HCT116 (cell line): ENCODE results near the gene TICAM2. TPM values are rescaled to one million over a fixed set of nuclear protein-coding genes. Genes with fewer than 3 reads are reported as not detected.
"Not testable (repeated sequence)": the region's sequence is repeated elsewhere in the genome, so short reads cannot be mapped to it uniquely, and the experiment has no call there.

Experiments
- ATAC-seq: fragments of 200-7000 bp; cut with Tn5 transposase; 2 replicates; pipeline ENCODE4 v1.9.1; 2020; ENCODE audit warnings: mild to moderate bottlenecking, moderate library complexity
- BruUV-seq: library from RNA; stranded (reverse); fragments of 400-500 nt; replicated peaks from 2 replicates; lab custom pipeline; 2021; lab: Mats Ljungman, UMichigan
- CTCF ChIA-PET: fragments of 300-600 bp; sonication (Branson Sonifier 250); formaldehyde crosslinking; loops from one replicate; lab custom pipeline; 2021; ENCODE audit warnings: antibody characterized with exemption; lab: Charles Lee
- POLR2A ChIA-PET: fragments of 300-600, 350-600 bp; sonication (Branson Sonifier 250); formaldehyde crosslinking; loops from one replicate; lab custom pipeline; 2021; ENCODE audit warnings: antibody characterized with exemption; lab: Charles Lee
- RAD21 ChIA-PET, 2 experiments: fragments of 300-600 bp; sonication (Branson Sonifier 250); formaldehyde crosslinking; loops; one replicate each; lab custom pipeline; 2023; ENCODE audit warnings: low total read pairs in 2 of 2; ENCODE audit not compliant: uncharacterized antibody in 2 of 2, unreplicated experiment in 2 of 2, low non-redundant PET in 1 of 2; lab: Charles Lee
- DNase-seq: peaks from one replicate; pipeline ENCODE4 v3.0.0-alpha.2; 2010; ENCODE audit warnings: low read depth, low spot score
- H2AFZ ChIP-seq: fragments of 200-600 bp; shearing (Covaris generic), sonication (generic); 2 replicates; pipeline ENCODE4 v1.6.1; 2017; ENCODE audit warnings: low read depth, mixed run types, mixed read lengths, antibody characterized with exemption, low read length; ENCODE audit not compliant: poor library complexity, severe bottlenecking
- H3K27ac ChIP-seq: 2 replicates; pipeline ENCODE4 v1.5.1; 2012; ENCODE audit warnings: low read depth, low read length
- H3K27me3 ChIP-seq: fragments of 200-600 bp; sonication (generic); 2 replicates; pipeline ENCODE4 v1.6.1; 2016; ENCODE audit warnings: mixed run types, low read length, mixed read lengths; ENCODE audit not compliant: insufficient read depth
- H3K36me3 ChIP-seq, 2 experiments: fragments of 200-500 bp in 1 of 2; fragments of 200-600 bp in 1 of 2; sonication (Bioruptor generic) in 1 of 2; sonication (generic) in 1 of 2; 2 replicates each; pipeline versions ENCODE4 v1.5.1 to v1.6.1; 2014 to 2016; ENCODE audit warnings: low read length in 2 of 2, inconsistent platforms in 1 of 2, mixed read lengths in 1 of 2, mixed run types in 1 of 2; ENCODE audit not compliant: insufficient read depth in 2 of 2, control insufficient read depth in 1 of 2
- H3K4me1 ChIP-seq, 2 experiments: fragments of 200-600 bp in 1 of 2; sonication (generic) in 1 of 2; 2 replicates each; pipeline versions ENCODE4 v1.5.1 to v1.6.1; 2012 to 2017; ENCODE audit warnings: low read length in 2 of 2, inconsistent platforms in 1 of 2, mild to moderate bottlenecking in 1 of 2, mixed read lengths in 1 of 2, mixed run types in 1 of 2, moderate library complexity in 1 of 2; ENCODE audit not compliant: insufficient read depth in 2 of 2, control insufficient read depth in 1 of 2
- H3K4me2 ChIP-seq: fragments of 200-600 bp; sonication (generic); 2 replicates; pipeline ENCODE4 v1.6.1; 2017; ENCODE audit warnings: mixed run types, low read length, mixed read lengths
- H3K4me3 ChIP-seq, 2 experiments: fragments of 200-600 bp in 1 of 2; sonication (generic) in 1 of 2; replicated peaks in 1 of 2; 2 replicates each; pipeline ENCODE4 v1.5.1; 2011 to 2016; ENCODE audit warnings: low read length in 2 of 2, control low read depth in 1 of 2, low read depth in 1 of 2, mild to moderate bottlenecking in 1 of 2, mixed read lengths in 1 of 2, mixed run types in 1 of 2
- H3K79me2 ChIP-seq: fragments of 200-600 bp; sonication (generic); 2 replicates; pipeline ENCODE4 v1.6.1; 2017; ENCODE audit warnings: mild to moderate bottlenecking, mixed run types, low read length, moderate library complexity, mixed read lengths; ENCODE audit not compliant: insufficient read depth
- H3K9ac ChIP-seq: fragments of 200-600 bp; sonication (generic); 2 replicates; pipeline ENCODE4 v1.6.1; 2016; ENCODE audit warnings: low read length, mixed read lengths
- H3K9me2 ChIP-seq: fragments of 200-600 bp; sonication (generic), shearing (Covaris generic); 2 replicates; pipeline ENCODE4 v1.6.1; 2017; ENCODE audit warnings: mixed run types, mild to moderate bottlenecking, moderate library complexity; ENCODE audit not compliant: insufficient read depth
- H3K9me3 ChIP-seq, 2 experiments: fragments of 200-500 bp in 1 of 2; fragments of 200-600 bp in 1 of 2; sonication (Bioruptor generic) in 1 of 2; sonication (generic) in 1 of 2; 2 replicates each; pipeline ENCODE4 v1.6.1; 2014 to 2017; ENCODE audit warnings: low read length in 2 of 2, mixed read lengths in 2 of 2, inconsistent platforms in 1 of 2, low read depth in 1 of 2, mild to moderate bottlenecking in 1 of 2, mixed run types in 1 of 2, moderate library complexity in 1 of 2; ENCODE audit not compliant: control insufficient read depth in 1 of 2, insufficient read depth in 1 of 2
- H4K20me1 ChIP-seq: fragments of 200-600 bp; sonication (generic), shearing (Covaris generic); 2 replicates; pipeline ENCODE4 v1.6.1; 2017; ENCODE audit warnings: mixed run types, mild to moderate bottlenecking, moderate library complexity; ENCODE audit not compliant: insufficient read depth
- ELF1 ChIP-seq: IDR thresholded peaks from 2 replicates; pipeline ENCODE4 v1.6.1; 2012; ENCODE audit warnings: low read depth, borderline replicate concordance
- FOSL1 ChIP-seq: IDR thresholded peaks from 2 replicates; pipeline ENCODE4 v1.6.1; 2012; ENCODE audit warnings: low read depth
- JUND ChIP-seq: IDR thresholded peaks from 2 replicates; pipeline ENCODE4 v1.6.1; 2012
- POLR2A ChIP-seq: IDR thresholded peaks from 2 replicates; pipeline ENCODE4 v1.7.0; 2011; ENCODE audit warnings: borderline replicate concordance; ENCODE audit not compliant: insufficient read depth, insufficient read length; ENCODE audit errors: extremely low read depth
- RAD21 ChIP-seq: IDR thresholded peaks from 2 replicates; pipeline ENCODE4 v1.6.1; 2012; ENCODE audit warnings: low read depth, mild to moderate bottlenecking
- SP1 ChIP-seq: IDR thresholded peaks from 2 replicates; pipeline ENCODE4 v1.6.1; 2012; ENCODE audit warnings: low read depth
- YY1 ChIP-seq: IDR thresholded peaks from 2 replicates; pipeline ENCODE4 v1.6.1; 2011; ENCODE audit warnings: low read length, low read depth, moderate library complexity, mild to moderate bottlenecking; ENCODE audit not compliant: insufficient replicate concordance; ENCODE audit errors: extremely low read depth
- intact Hi-C: fragments of 100-400 bp; cut with micrococcal nuclease; formaldehyde crosslinking; loops from 2 replicates; pipeline ENCODE4 v1.10.0; 2022
- total RNA-seq: library from RNA; stranded (reverse); gene quantifications from one replicate; pipeline ENCODE4 v1.2.1, GENCODE V29; 2021; ENCODE audit not compliant: unreplicated experiment
- TF ChIP-seq, protein P1 (sequence below): IDR thresholded peaks from 2 replicates; pipeline ENCODE4 v1.6.1; 2012
- TF ChIP-seq, protein P2 (sequence below): IDR thresholded peaks from 2 replicates; pipeline ENCODE4 v1.6.1; 2012; ENCODE audit warnings: low read depth

TICAM2 gene
- total RNA-seq, 1 experiment from 2014 or later = 2.9 TPM

DNA sequence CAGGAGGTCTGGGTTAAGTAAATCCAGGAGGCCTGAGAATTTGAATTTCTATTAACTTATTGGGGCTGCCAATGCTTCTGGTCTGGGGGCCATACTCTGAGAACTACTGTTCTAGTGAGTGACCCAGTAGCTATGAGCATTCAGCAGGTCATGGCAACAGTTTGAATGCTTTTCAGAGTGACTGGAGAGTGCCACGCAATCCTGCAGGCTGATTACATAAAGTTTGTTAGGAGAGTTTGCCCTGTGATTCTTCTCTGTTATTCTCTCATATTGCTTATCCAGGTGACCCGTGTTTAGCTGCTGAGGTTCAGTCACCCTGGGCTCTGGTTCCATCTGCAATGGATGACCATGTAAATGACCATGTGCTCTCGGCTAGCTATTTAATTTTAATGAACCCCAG lies 45.8 kb upstream of the TICAM2 start:
- H3K9me3 ChIP-seq = no peaks in the 10 kb centered on the region
- TF ChIP-seq POLR2A (no peak), YY1 (no peak), SP1 (no peak)
- TF ChIP-seq, all 23 proteins: peak for 0
- Histone ChIP-seq H3K36me3 (no peaks in the 10 kb centered on the region), H3K27me3 (no peaks in the 10 kb centered on the region), H2AFZ (no peak overlapping the region), H3K4me2 (no peak overlapping the region), H3K4me1 (no peaks in the 10 kb centered on the region; a peak in 1 of 4 replicates), H3K79me2 (no peaks in the 10 kb centered on the region), H3K9me2 (no peaks in the 10 kb centered on the region), H3K27ac (no peak overlapping the region), H4K20me1 (no peaks in the 10 kb centered on the region), H3K4me3 (no peak overlapping the region), H3K9ac (no peak overlapping the region)
- POLR2A ChIA-PET = no interaction called here
- CTCF ChIA-PET = no interaction called here
- DNase-seq = no peak
- ATAC-seq = no peak
- no TSS peak for BruUV-seq
- intact Hi-C loops = no loop called here
- RAD21 ChIA-PET = no interaction called here

DNA sequence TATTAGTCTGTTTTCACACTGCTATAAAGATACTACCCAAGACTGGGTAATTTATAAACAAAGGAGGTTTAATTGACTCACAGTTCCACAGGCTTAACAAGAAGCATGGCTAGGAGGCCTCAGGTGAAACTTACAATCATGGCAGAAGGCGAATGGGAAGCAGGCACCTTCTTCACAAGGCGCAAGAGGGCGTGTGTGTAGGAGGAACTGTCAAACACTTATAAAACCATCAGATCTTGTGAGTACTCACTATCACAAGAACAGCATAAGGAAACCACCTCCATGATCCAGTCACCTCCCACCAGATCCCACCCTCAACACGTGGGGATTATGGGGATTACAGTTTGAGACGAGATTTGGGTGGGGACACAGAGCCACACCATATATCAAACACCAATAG lies 43.1 kb upstream of the TICAM2 start:
- DNase-seq, intact Hi-C loops, H3K4me1 ChIP-seq, H3K9me3 ChIP-seq, ATAC-seq, H2AFZ ChIP-seq, RAD21 ChIA-PET, H4K20me1 ChIP-seq, H3K79me2 ChIP-seq, H3K9ac ChIP-seq, H3K27ac ChIP-seq, POLR2A ChIA-PET, H3K9me2 ChIP-seq, BruUV-seq, H3K27me3 ChIP-seq, H3K36me3 ChIP-seq, H3K4me3 ChIP-seq, H3K4me2 ChIP-seq: not testable (repeated sequence)
- CTCF ChIA-PET = interaction anchor here (1.2 kb wide), 1 partner anchor 11 kb away, joined by 3 read pairs; no protein-coding TSS in a partner anchor

DNA sequence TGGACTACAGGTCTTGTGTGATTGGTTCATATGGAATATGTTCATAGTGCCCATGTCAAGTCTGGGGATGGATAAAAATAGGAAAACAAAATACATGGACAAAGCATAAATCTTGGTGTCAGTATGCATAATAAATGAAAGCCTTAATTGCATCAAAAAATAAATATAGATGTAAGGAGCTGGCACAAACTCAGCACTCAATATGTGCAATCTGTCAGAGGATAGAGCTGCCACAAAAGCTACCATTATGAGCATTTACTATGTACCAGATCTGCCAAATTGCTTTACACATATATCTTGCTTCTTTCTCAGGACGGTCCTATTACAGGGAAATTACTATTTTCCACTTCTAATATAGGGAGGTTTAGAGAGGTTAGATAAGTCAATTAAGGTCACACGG lies 41.8 kb upstream of the TICAM2 start:
- no peaks in the 10 kb centered on the region for H3K36me3 ChIP-seq
- no peaks in the 10 kb centered on the region for H4K20me1 ChIP-seq
- intact Hi-C loops = no loop called here
- ATAC-seq (no peak), DNase-seq (no peak)
- no peaks in the 10 kb centered on the region for H3K9me3 ChIP-seq
- no peak overlapping the region for H3K27ac ChIP-seq
- no peaks in the 10 kb centered on the region for H3K79me2 ChIP-seq
- no TSS peak for BruUV-seq
- no peak overlapping the region for H3K4me2 ChIP-seq
- CTCF ChIA-PET = interaction anchor here (0.8 kb wide), 1 partner anchor 8 kb away, joined by 3 read pairs; no protein-coding TSS in a partner anchor
- no peaks in the 10 kb centered on the region for H3K9me2 ChIP-seq
- TF ChIP-seq ELF1 (no peak), JUND (no peak), FOSL1 (no peak), RAD21 (no peak)
- TF ChIP-seq, protein P1, sequence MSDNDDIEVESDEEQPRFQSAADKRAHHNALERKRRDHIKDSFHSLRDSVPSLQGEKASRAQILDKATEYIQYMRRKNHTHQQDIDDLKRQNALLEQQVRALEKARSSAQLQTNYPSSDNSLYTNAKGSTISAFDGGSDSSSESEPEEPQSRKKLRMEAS = no peak
- TF ChIP-seq, protein P2, sequence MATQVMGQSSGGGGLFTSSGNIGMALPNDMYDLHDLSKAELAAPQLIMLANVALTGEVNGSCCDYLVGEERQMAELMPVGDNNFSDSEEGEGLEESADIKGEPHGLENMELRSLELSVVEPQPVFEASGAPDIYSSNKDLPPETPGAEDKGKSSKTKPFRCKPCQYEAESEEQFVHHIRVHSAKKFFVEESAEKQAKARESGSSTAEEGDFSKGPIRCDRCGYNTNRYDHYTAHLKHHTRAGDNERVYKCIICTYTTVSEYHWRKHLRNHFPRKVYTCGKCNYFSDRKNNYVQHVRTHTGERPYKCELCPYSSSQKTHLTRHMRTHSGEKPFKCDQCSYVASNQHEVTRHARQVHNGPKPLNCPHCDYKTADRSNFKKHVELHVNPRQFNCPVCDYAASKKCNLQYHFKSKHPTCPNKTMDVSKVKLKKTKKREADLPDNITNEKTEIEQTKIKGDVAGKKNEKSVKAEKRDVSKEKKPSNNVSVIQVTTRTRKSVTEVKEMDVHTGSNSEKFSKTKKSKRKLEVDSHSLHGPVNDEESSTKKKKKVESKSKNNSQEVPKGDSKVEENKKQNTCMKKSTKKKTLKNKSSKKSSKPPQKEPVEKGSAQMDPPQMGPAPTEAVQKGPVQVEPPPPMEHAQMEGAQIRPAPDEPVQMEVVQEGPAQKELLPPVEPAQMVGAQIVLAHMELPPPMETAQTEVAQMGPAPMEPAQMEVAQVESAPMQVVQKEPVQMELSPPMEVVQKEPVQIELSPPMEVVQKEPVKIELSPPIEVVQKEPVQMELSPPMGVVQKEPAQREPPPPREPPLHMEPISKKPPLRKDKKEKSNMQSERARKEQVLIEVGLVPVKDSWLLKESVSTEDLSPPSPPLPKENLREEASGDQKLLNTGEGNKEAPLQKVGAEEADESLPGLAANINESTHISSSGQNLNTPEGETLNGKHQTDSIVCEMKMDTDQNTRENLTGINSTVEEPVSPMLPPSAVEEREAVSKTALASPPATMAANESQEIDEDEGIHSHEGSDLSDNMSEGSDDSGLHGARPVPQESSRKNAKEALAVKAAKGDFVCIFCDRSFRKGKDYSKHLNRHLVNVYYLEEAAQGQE = no peak
- TF ChIP-seq, all 23 proteins: peak for 0
- no peak overlapping the region for H3K9ac ChIP-seq
- no peak overlapping the region for H2AFZ ChIP-seq
- ChIA-PET POLR2A (no interaction called here), RAD21 (no interaction called here)
- H3K27me3 ChIP-seq = no peaks in the 10 kb centered on the region
- H3K4me3 ChIP-seq = no peak overlapping the region
- H3K4me1 ChIP-seq = no peaks in the 10 kb centered on the region
